ENCODE measurements around the gene C13orf46. TPM values are rescaled to one million over a fixed set of nuclear protein-coding genes. Genes with fewer than 3 reads are reported as not detected.
"Not testable (repeated sequence)": the region's sequence is repeated elsewhere in the genome, so short reads cannot be mapped to it uniquely, and the experiment has no call there.

C13orf46 gene
- total RNA-seq, 2 donors from 2014 or later = 0.61 to 3.6 TPM

- no peaks in the 10 kb centered on the region for H3K9me3 Mint-ChIP-seq
- H3K27ac Mint-ChIP-seq = peak overlapping the region; percentile 12 to 74
- no peak for DNase-seq (ENCODE audit: low spot score in 2 of 2)
- ATAC-seq = no peak
- H3K36me3 Mint-ChIP-seq = no peaks in the 10 kb centered on the region
Observed at GRCh38 chr13:113998781-113999617, 25.1 kb upstream of the C13orf46 start.

- no peak for DNase-seq (ENCODE audit: low spot score in 2 of 2)
- H3K36me3 Mint-ChIP-seq = no peaks in the 10 kb centered on the region
- no peaks in the 10 kb centered on the region for H3K9me3 Mint-ChIP-seq
- peak in 1 of 2 donors; percentile 33 for ATAC-seq
- H3K27ac Mint-ChIP-seq = peak overlapping the region; percentile 54 to 84
Observed at GRCh38 chr13:113997845-113998751, 24.2 kb upstream of the C13orf46 start.

- peak overlapping the region; percentile 54 to 84 for H3K27ac Mint-ChIP-seq
- ATAC-seq (peak in 1 of 2 donors; percentile 21), DNase-seq (ENCODE audit: low spot score in 2 of 2) (no peak)
- no peaks in the 10 kb centered on the region for H3K9me3 Mint-ChIP-seq
- H3K36me3 Mint-ChIP-seq = peaks cover 4 to 5% of the 10 kb centered on the region in 2 donors
Observed at GRCh38 chr13:113996912-113997745, 23.3 kb upstream of the C13orf46 start.

- peaks cover 0 to 4% of the 10 kb centered on the region in 2 donors for H3K9me3 Mint-ChIP-seq
- peak; percentile 13 to 21 for ATAC-seq
- no peak overlapping the region for H3K27ac Mint-ChIP-seq
- no peak for DNase-seq (ENCODE audit: low spot score in 2 of 2)
- peaks cover 10% of the 10 kb centered on the region in 2 donors for H3K36me3 Mint-ChIP-seq
Observed at GRCh38 chr13:113996081-113996911, 22.4 kb upstream of the C13orf46 start.

- no peak for DNase-seq (ENCODE audit: low spot score in 2 of 2)
- peaks cover 0 to 4% of the 10 kb centered on the region in 2 donors for H3K9me3 Mint-ChIP-seq
- H3K27ac Mint-ChIP-seq = peak overlapping the region in 1 of 2 donors; percentile 73
- no peak for ATAC-seq
- H3K36me3 Mint-ChIP-seq = peaks cover 15 to 16% of the 10 kb centered on the region in 2 donors
Observed at GRCh38 chr13:113995051-113995601, 21.2 kb upstream of the C13orf46 start.

- Mint-ChIP-seq H3K9me3 (peaks cover 8 to 12% of the 10 kb centered on the region in 2 donors), H3K27ac (peak overlapping the region in 1 of 2 donors; percentile 15), H3K36me3 (peaks cover 16 to 28% of the 10 kb centered on the region in 2 donors)
- no peak for ATAC-seq
- no peak for DNase-seq (ENCODE audit: low spot score in 2 of 2)
Observed at GRCh38 chr13:113992276-113993005, 18.6 kb upstream of the C13orf46 start.

- H3K36me3 Mint-ChIP-seq = peaks cover 16 to 28% of the 10 kb centered on the region in 2 donors
- H3K9me3 Mint-ChIP-seq = peaks cover 8 to 12% of the 10 kb centered on the region in 2 donors
- DNase-seq (ENCODE audit: low spot score in 2 of 2) = no peak
- H3K27ac Mint-ChIP-seq = no peak overlapping the region
- ATAC-seq = no peak
Observed at GRCh38 chr13:113991676-113992179, 17.9 kb upstream of the C13orf46 start.

- Mint-ChIP-seq H3K27ac (no peak overlapping the region), H3K36me3 (peaks cover 16 to 28% of the 10 kb centered on the region in 2 donors), H3K9me3 (peaks cover 8 to 12% of the 10 kb centered on the region in 2 donors)
- DNase-seq (ENCODE audit: low spot score in 2 of 2) = no peak
- ATAC-seq = no peak
Observed at GRCh38 chr13:113991191-113991669, 17.4 kb upstream of the C13orf46 start.

- H3K36me3 Mint-ChIP-seq = peaks cover 16 to 28% of the 10 kb centered on the region in 2 donors
- ATAC-seq (peak in 1 of 2 donors; percentile 37), DNase-seq (ENCODE audit: low spot score in 2 of 2) (no peak)
- H3K9me3 Mint-ChIP-seq = peaks cover 8 to 12% of the 10 kb centered on the region in 2 donors
- H3K27ac Mint-ChIP-seq = peak overlapping the region; percentile 45 to 66
Observed at GRCh38 chr13:113990321-113990837, 16.5 kb upstream of the C13orf46 start.

GRCh38 chr13:113989585-113990300, 15.9 kb upstream of the C13orf46 start:
- peaks cover 8 to 12% of the 10 kb centered on the region in 2 donors for H3K9me3 Mint-ChIP-seq
- peak overlapping the region; percentile 51 to 66 for H3K27ac Mint-ChIP-seq
- peaks cover 16 to 28% of the 10 kb centered on the region in 2 donors for H3K36me3 Mint-ChIP-seq
- ATAC-seq = no peak
- DNase-seq (ENCODE audit: low spot score in 2 of 2) = peak in 1 of 2 donors; percentile 30

GRCh38 chr13:113988859-113989258, 15.0 kb upstream of the C13orf46 start:
- DNase-seq (ENCODE audit: low spot score in 2 of 2); ATAC-seq: not testable (repeated sequence)
- Mint-ChIP-seq H3K9me3 (peaks cover 8 to 12% of the 10 kb centered on the region in 2 donors), H3K36me3 (peaks cover 16 to 28% of the 10 kb centered on the region in 2 donors), H3K27ac (peak overlapping the region in 1 of 2 donors; percentile 66)

- H3K36me3 Mint-ChIP-seq = peaks cover 23 to 24% of the 10 kb centered on the region in 2 donors
- no peak for DNase-seq (ENCODE audit: low spot score in 2 of 2)
- peak overlapping the region in 1 of 2 donors; percentile 50 for H3K27ac Mint-ChIP-seq
- no peaks in the 10 kb centered on the region for H3K9me3 Mint-ChIP-seq
- no peak for ATAC-seq
Observed at GRCh38 chr13:113982296-113982661, 8.4 kb upstream of the C13orf46 start.

GRCh38 chr13:113981611-113982295, 7.9 kb upstream of the C13orf46 start:
- no peak for ATAC-seq
- Mint-ChIP-seq H3K27ac (no peak overlapping the region), H3K9me3 (no peaks in the 10 kb centered on the region), H3K36me3 (peaks cover 23 to 26% of the 10 kb centered on the region in 2 donors)
- DNase-seq (ENCODE audit: low spot score in 2 of 2) = peak in 1 of 2 donors; percentile 47

All from activated naive CD4-positive, alpha-beta T cell treated with anti-CD3 and anti-CD28 coated beads, Interleukin-2, amount 50 U/mL, for 72 hours (primary cell).